HepG2 (cell line): Measurements from ENCODE around the gene NAPEPLD. TPM values are rescaled to one million over a fixed set of nuclear protein-coding genes. Genes with fewer than 3 reads are reported as not detected.

Source experiments
- ATAC-seq: fragments of 200-7000 bp; cut with Tn5 transposase; 3 replicates; pipeline ENCODE4 v1.9.1; 2020; ENCODE audit warnings: mild to moderate bottlenecking, moderate library complexity
- BruUV-seq: library from RNA; stranded (reverse); fragments of 400-500 nt; replicated peaks from 2 replicates; lab custom pipeline; 2021; lab: Mats Ljungman, UMichigan
- CTCF ChIA-PET: fragments of 300-600 bp; formaldehyde crosslinking; extraction: SDS; loops from one replicate; lab custom pipeline; 2021; ENCODE audit warnings: low total read pairs, inconsistent platforms, low intra/inter-chr PET ratio; lab: Yijun Ruan, JAX
- POLR2A ChIA-PET: fragments of 350-600 bp; sonication (Branson Sonifier 250); formaldehyde crosslinking; loops from one replicate; lab custom pipeline; 2020; ENCODE audit warnings: antibody characterized with exemption, inconsistent platforms; lab: Yijun Ruan, JAX
- DNase-seq: peaks from one replicate; pipeline ENCODE4 v3.0.0-alpha.2; 2015; ENCODE audit warnings: low spot score
- FAIRE-seq: peaks from 3 replicates; lab custom pipeline; 2011; peaks lifted over from hg19 to GRCh38; lab: Jason Lieb, UNC
- H2AFZ ChIP-seq: one replicate; pipeline ENCODE4 v1.6.1; 2011; ENCODE audit warnings: low read length, inconsistent platforms
- H3K27ac ChIP-seq: fragments of 300-600 bp; 3 replicates; pipeline ENCODE4 v1.8.0; 2011; ENCODE audit warnings: mixed run types, mild to moderate bottlenecking, mixed read lengths, low read length, inconsistent platforms; ENCODE audit not compliant: insufficient read depth; ENCODE audit errors: extremely low read length
- H3K27me3 ChIP-seq, 2 experiments: fragments of 200-600 bp in 1 of 2; 2 replicates in 1 of 2; 3 replicates in 1 of 2; pipeline versions ENCODE4 v1.6.0 to v1.8.0; 2011; ENCODE audit warnings: low read length in 2 of 2, mild to moderate bottlenecking in 2 of 2, moderate library complexity in 2 of 2, inconsistent platforms in 1 of 2; ENCODE audit not compliant: insufficient read depth in 2 of 2, control insufficient read depth in 1 of 2
- H3K36me3 ChIP-seq, 2 experiments: fragments of 200-600 bp in 1 of 2; replicated peaks in 1 of 2; 2 replicates in 1 of 2; 3 replicates in 1 of 2; pipeline versions ENCODE4 v1.5.1 to v1.8.0; 2011; ENCODE audit warnings: low read length in 2 of 2, inconsistent platforms in 1 of 2; ENCODE audit not compliant: insufficient read depth in 2 of 2, control insufficient read depth in 1 of 2
- H3K4me1 ChIP-seq: 2 replicates; pipeline ENCODE4 v1.5.1; 2012; ENCODE audit warnings: low read length, inconsistent platforms; ENCODE audit not compliant: insufficient read depth
- H3K4me2 ChIP-seq: 2 replicates; pipeline ENCODE4 v1.6.0; 2011; ENCODE audit warnings: low read depth, low read length, inconsistent platforms
- H3K4me3 ChIP-seq, 3 experiments: fragments of 200-600 bp in 1 of 3; sonication (generic), shearing (Covaris generic) in 1 of 3; replicated peaks in 1 of 3; 2 replicates each; pipeline ENCODE4 v1.5.1; 2011 to 2016; ENCODE audit warnings: low read length in 3 of 3, inconsistent platforms in 2 of 3, low read depth in 2 of 3, mild to moderate bottlenecking in 2 of 3, control low read depth in 1 of 3, mixed read lengths in 1 of 3; ENCODE audit not compliant: insufficient read depth in 1 of 3
- H3K79me2 ChIP-seq: one replicate; pipeline ENCODE4 v1.6.1; 2011; ENCODE audit warnings: low read length, inconsistent platforms; ENCODE audit not compliant: insufficient read depth
- H3K9ac ChIP-seq: 2 replicates; pipeline ENCODE4 v1.6.0; 2011; ENCODE audit warnings: mild to moderate bottlenecking, low read depth, low read length, inconsistent platforms; ENCODE audit not compliant: insufficient read depth
- H3K9me3 ChIP-seq: 2 replicates; pipeline ENCODE4 v1.5.1; 2012; ENCODE audit warnings: mild to moderate bottlenecking, low read length
- H4K20me1 ChIP-seq: 2 replicates; pipeline ENCODE4 v1.6.0; 2011; ENCODE audit warnings: inconsistent platforms, mild to moderate bottlenecking, low read length, moderate library complexity; ENCODE audit not compliant: insufficient read depth
- HNF1A ChIP-seq, 2 experiments: sonication (generic) in 1 of 2; formaldehyde crosslinking in 1 of 2; IDR thresholded peaks; 2 replicates each; pipeline versions ENCODE4 v1.4.0 to v1.6.1; 2016 to 2020; ENCODE audit warnings: borderline replicate concordance in 1 of 2, low read depth in 1 of 2, mild to moderate bottlenecking in 1 of 2, missing genetic modification reagents in 1 of 2
- HOXA3 ChIP-seq: sonication (generic); formaldehyde crosslinking; IDR thresholded peaks from 2 replicates; pipeline ENCODE4 v1.5.0; 2020; ENCODE audit warnings: missing genetic modification reagents
- ISX ChIP-seq: sonication (generic); formaldehyde crosslinking; conservative IDR thresholded peaks from 2 replicates; pipeline ENCODE4 v1.5.0; 2020; ENCODE audit warnings: missing genetic modification reagents
- NFYB ChIP-seq: sonication (generic); formaldehyde crosslinking; IDR thresholded peaks from 2 replicates; pipeline ENCODE4 v1.4.0; 2020; ENCODE audit warnings: missing genetic modification reagents
- SUZ12 ChIP-seq: fragments of 150-350 bp; IDR thresholded peaks from 2 replicates; pipeline ENCODE4 v1.6.1; 2014; ENCODE audit warnings: low read depth, low read length
- ZNF17 ChIP-seq: sonication (generic); formaldehyde crosslinking; IDR thresholded peaks from 2 replicates; pipeline ENCODE4 v1.5.0; 2020; ENCODE audit warnings: mild to moderate bottlenecking, missing genetic modification reagents
- ZNF570 ChIP-seq: sonication (generic); formaldehyde crosslinking; IDR thresholded peaks from 2 replicates; pipeline ENCODE4 v1.4.0; 2020; ENCODE audit warnings: mild to moderate bottlenecking, missing genetic modification reagents, borderline replicate concordance
- ZNF580 ChIP-seq: IDR thresholded peaks from 2 replicates; pipeline ENCODE4 v1.6.1; 2016; ENCODE audit warnings: low read depth, borderline replicate concordance
- ZNF607 ChIP-seq: sonication (generic); formaldehyde crosslinking; IDR thresholded peaks from 2 replicates; pipeline ENCODE4 v1.5.1; 2020; ENCODE audit warnings: missing genetic modification reagents, mild to moderate bottlenecking, borderline replicate concordance
- ZXDC ChIP-seq: sonication (generic); formaldehyde crosslinking; IDR thresholded peaks from 2 replicates; pipeline ENCODE4 v1.5.0; 2020; ENCODE audit warnings: mild to moderate bottlenecking, missing genetic modification reagents
- WGBS: methylation state at CpG from one replicate; pipeline ENCODE4 v1.1.6; 2017; ENCODE audit warnings: low lambda C conversion rate; 5-methylcytosine and 5-hydroxymethylcytosine counted together
- in situ Hi-C: cut with HindIII; loops from 2 replicates; pipeline ENCODE4 v1.10.0; 2017; ENCODE audit warnings: low pct_unique_long_range_greater_than_20kb; ENCODE audit not compliant: extremely low pct_ligation_motif_present
- intact Hi-C: fragments of 100-400 bp; cut with micrococcal nuclease; formaldehyde crosslinking; loops from one replicate; pipeline ENCODE4 v1.10.0; 2022; ENCODE audit not compliant: unreplicated experiment
- polyA plus RNA-seq, 8 experiments: library from polyadenylated mRNA; depleted of rRNA in 3 of 8; stranded (reverse) in 7 of 8; unstranded in 1 of 8; fragments of >200 nt; fragmentation: Illumina TruSeq in 4 of 8; extraction: Trizol in 4 of 8; gene quantifications; 2 replicates each; pipeline versions ENCODE4 v1.2.1 to v1.2.3, GENCODE V29; 2011 to 2016; ENCODE audit warnings: low read depth in 4 of 8, missing spikeins in 1 of 8, mixed read lengths in 1 of 8; ENCODE audit not compliant: insufficient read depth in 1 of 8
- total RNA-seq, 5 experiments: library from RNA; depleted of rRNA; stranded (reverse); fragments of >200 nt; fragmentation: Illumina TruSeq; extraction: Trizol; gene quantifications; 2 replicates each; pipeline ENCODE4 v1.2.3, GENCODE V29; 2016; ENCODE audit warnings: low read depth in 1 of 5
- TF ChIP-seq, protein P1 (sequence below): sonication (generic); formaldehyde crosslinking; IDR thresholded peaks from 2 replicates; pipeline ENCODE4 v1.5.1; 2020; ENCODE audit warnings: mild to moderate bottlenecking, missing genetic modification reagents

Gene NAPEPLD
- total and polyA plus RNA-seq, 2 of the 13 experiments (the other 11 are each of a cell fraction or from before 2014, with no cell fraction given) = 3.4 to 5.6 TPM

DNA sequence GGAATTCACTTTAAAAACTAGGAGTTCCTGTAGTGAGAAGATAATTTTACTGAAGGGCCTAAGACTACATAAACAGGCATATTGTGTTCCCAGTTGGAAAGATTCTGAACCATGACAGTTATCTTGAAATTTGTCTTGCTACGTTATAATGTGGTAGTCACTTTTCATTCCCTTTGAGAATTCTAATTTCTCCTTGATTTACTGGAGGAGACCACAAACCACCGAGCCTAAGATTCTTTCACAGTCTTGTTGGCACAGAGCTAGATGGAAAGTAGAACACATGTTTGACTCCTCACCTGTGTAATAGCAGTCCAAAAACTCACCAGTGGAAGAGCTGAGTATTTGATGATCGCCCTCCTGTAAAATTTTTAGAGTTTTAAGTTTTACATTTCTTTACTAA, 69.1 kb downstream of the NAPEPLD start:
- intact Hi-C loops (no loop called here), in situ Hi-C loops (no loop called here)
- 96% methylated on average over 3 of the region's 3 CpGs for WGBS
- DNase-seq (no peak), FAIRE-seq (no peak), ATAC-seq (no peak)
- peaks cover 3 to 6% of the 10 kb centered on the region in 2 experiments; a peak in 2 of 5 replicates for H3K36me3 ChIP-seq
- no TSS peak for BruUV-seq
- no peak overlapping the region for H3K9ac ChIP-seq
- ChIA-PET CTCF (no interaction called here), POLR2A (no interaction called here)
- H3K4me3 ChIP-seq = no peak overlapping the region
- no peaks in the 10 kb centered on the region for H4K20me1 ChIP-seq
- no peaks in the 10 kb centered on the region for H3K9me3 ChIP-seq
- no peaks in the 10 kb centered on the region for H3K27me3 ChIP-seq
- no peak overlapping the region for H2AFZ ChIP-seq
- no peak overlapping the region for H3K4me2 ChIP-seq
- no peak overlapping the region for H3K27ac ChIP-seq
- H3K79me2 ChIP-seq = peaks cover 21% of the 10 kb centered on the region
- peaks cover 14% of the 10 kb centered on the region for H3K4me1 ChIP-seq
- TF ChIP-seq, protein P1, sequence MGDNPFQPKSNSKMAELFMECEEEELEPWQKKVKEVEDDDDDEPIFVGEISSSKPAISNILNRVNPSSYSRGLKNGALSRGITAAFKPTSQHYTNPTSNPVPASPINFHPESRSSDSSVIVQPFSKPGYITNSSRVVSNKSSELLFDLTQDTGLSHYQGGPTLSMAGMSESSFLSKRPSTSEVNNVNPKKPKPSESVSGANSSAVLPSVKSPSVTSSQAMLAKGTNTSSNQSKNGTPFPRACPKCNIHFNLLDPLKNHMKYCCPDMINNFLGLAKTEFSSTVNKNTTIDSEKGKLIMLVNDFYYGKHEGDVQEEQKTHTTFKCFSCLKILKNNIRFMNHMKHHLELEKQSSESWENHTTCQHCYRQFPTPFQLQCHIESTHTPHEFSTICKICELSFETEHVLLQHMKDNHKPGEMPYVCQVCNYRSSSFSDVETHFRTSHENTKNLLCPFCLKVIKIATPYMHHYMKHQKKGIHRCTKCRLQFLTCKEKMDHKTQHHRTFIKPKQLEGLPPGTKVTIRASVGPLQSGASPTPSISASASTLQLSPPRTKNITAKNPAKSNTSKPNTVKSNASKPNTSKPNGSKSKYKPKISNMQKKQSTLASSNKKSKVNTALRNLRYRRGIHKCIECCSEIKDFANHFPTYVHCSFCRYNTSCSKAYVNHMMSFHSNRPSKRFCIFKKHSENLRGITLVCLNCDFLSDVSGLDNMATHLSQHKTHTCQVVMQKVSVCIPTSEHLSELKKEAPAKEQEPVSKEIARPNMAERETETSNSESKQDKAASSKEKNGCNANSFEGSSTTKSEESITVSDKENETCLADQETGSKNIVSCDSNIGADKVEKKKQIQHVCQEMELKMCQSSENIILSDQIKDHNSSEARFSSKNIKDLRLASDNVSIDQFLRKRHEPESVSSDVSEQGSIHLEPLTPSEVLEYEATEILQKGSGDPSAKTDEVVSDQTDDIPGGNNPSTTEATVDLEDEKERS = no peak
- no peak for TF ChIP-seq ISX (CRISPR knock-in tag)
- TF ChIP-seq ZNF17 (CRISPR knock-in tag) = no peak
- no peak for TF ChIP-seq ZNF607
- no peak for TF ChIP-seq HNF1A (IDR thresholded peaks at IDR 0.05; ENCODE audit: low read depth)
- no peak for TF ChIP-seq HNF1A (CRISPR knock-in tag; IDR thresholded peaks at IDR 0.05; ENCODE audit: borderline replicate concordance)
- no peak for TF ChIP-seq SUZ12
- TF ChIP-seq ZNF580 = no peak
- no peak for TF ChIP-seq NFYB (CRISPR knock-in tag)
- no peak for TF ChIP-seq ZNF570 (CRISPR knock-in tag)
- no peak for TF ChIP-seq HOXA3
- TF ChIP-seq ZXDC = no peak
